Epidermal melanocyte (primary cell): ENCODE data around the gene TSPAN33.
"Not testable (repeated sequence)": the region's sequence is repeated elsewhere in the genome, so short reads cannot be mapped to it uniquely, and the experiment has no call there.

ENCODE experiments used
- DNase-seq: peaks from one replicate; pipeline ENCODE4 v3.0.0; 2011; ENCODE audit warnings: low spot score; ENCODE audit not compliant: insufficient read length

TSPAN33 gene

DNA sequence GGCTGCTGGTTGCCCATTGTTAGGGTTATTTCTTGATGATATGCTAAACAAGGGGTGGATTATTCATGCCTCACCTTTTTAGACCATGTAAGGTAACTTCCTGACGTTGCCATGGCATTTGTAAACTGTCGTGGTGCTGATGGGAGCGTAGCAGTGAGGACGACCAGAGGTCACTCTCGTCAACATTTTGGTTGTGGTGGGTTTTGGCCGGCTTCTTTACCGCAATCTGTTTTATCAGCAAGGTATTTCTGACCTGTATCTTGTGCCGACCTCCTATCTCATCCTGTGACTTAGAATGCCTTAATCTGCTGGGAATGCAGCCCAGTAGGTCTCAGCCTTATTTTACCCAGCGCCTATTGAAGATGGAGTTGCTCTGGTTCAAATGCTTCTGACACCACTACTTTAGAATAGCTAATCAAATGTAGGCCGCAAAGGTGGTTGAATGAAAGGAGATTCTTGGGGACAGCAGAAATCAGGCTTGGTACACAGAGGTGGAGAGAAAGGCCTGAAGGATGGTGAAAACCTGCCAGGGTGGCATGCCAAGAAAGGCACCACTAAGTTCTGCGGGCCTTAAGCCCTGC is 26.0 kb downstream of the TSPAN33 start:
- DNase-seq: no peak

DNA sequence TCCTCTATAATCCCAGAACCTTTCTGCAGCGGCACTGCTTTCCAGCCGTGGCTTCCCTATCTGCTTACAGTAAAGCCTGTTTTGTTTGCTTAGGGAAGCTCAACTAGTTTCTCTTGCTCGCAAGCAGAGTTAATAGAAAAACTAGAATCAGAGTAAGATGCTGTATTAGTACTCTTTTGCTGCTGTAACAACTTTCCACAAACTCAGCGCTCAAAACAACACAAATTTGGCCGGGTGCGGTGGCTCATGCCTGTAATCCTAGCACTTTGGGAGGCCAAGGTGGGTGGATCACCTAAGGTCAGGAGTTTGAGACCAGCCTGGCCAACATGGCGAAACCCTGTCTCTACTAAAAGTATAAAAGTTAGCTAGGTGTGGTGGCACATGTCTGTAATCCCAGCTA is 29.4 kb downstream of the TSPAN33 start:
- not testable (repeated sequence) for DNase-seq

DNA sequence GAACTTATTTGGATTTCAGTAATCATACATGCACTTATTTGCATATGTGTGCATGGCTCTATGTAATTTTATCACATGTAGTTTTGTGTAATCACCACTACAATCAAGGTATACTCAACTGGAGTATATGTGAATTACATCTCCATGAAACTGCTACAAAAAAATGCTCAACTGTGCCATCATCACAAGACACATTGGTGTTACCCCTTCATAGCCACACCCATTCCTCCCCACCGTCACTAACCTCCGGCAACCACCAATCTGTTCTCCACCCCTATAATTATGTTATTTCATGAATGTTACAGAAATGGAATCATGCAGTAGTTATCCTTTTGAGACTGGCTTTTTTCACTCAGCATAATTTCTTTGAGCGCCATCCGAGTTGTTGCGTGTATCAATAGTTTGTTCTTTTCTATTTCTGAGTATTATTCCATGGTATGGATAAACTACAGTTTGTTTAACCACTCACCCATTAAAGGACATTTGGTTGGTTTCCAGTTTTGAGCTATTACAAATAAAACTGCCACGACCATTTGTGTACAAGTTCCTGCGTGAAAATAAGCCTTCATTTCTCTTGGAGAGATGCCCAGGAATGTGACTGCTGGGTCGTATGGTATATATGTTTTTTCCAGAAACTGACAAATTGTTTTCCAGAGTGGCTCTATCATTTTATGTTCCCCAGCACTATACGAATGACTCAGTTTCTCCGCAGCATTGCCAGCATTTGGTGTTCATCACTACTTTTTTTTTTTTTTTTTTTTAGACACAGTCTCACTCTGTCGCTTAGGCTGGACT is 32.6 kb downstream of the TSPAN33 start:
- DNase-seq: no peak

- no peak for DNase-seq
These were observed 40.6 kb downstream of the TSPAN33 start for GRCh38 chr7:129184981-129185670.

- DNase-seq: no peak
These were observed 42.3 kb downstream of the TSPAN33 start for GRCh38 chr7:129186749-129187260.

GRCh38 chr7:129187681-129188371 is 43.3 kb downstream of the TSPAN33 start:
- peak; percentile 22 for DNase-seq

- DNase-seq: peak; percentile 63
These were observed 43.9 kb downstream of the TSPAN33 start, which contains the start of gene SMO for GRCh38 chr7:129188372-129188891. Gene SMO (plus strand): TSS chr7:129188633. CDS start chr7:129189152, 519 bp downstream.

DNA sequence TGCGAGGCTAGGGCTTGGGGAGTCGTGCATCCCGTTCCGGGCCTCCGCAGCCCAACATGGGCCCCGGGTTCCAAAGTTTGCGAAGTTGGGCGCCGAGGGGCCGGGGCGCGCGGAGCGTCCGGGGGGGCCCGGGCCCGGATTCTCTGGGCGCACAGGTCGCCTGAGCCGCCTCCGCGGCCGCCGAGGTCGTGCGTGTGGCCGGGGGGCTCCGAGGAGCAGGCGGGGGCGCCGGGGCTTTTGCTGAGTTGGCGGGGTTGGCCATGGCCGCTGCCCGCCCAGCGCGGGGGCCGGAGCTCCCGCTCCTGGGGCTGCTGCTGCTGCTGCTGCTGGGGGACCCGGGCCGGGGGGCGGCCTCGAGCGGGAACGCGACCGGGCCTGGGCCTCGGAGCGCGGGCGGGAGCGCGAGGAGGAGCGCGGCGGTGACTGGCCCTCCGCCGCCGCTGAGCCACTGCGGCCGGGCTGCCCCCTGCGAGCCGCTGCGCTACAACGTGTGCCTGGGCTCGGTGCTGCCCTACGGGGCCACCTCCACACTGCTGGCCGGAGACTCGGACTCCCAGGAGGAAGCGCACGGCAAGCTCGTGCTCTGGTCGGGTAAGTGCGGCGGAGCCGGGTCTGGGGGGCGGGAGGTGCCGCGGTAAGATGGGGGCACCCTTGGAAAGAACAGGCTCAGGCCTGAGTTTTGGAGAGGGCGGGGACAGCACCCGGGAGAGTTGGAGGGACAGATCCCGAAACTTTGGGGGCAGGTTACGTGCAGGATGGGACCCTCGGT is 44.6 kb downstream of the TSPAN33 start:
- DNase-seq: peak; percentile 36

DNA sequence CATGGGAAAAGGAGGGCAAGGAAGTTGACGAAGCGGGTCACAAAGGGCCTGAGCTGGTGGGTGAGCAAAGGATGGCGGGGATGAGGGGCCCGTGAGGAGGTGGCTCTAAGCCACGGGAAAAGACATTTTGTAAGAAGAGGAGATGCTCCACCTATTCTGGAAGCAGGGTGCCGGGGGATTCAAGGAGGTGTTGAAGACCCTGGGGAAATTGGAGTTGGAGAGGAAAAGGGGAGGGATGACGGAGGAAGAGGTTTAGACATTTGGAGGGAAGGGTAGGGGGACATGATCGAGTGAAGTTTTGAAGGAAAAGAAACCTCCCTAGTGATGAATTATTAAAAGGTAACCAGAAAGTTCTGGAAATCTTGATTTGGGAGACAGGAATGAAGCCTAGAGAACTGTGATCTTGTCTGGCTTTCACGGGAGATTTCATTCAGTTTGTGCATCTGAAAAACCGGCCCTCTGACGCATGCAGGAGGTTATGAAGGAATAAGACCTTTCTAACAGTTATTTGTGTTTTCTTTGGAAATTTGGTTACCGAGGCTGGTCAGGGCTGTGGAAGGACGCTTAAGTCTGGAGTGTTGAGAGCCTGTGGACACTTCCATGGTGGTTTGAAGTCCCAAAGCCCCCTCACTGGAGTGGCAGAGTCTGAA is 45.3 kb downstream of the TSPAN33 start:
- no peak for DNase-seq

- no peak for DNase-seq
These were observed 46.8 kb downstream of the TSPAN33 start for GRCh38 chr7:129191272-129191671.

GRCh38 chr7:129193892-129194291 is 49.4 kb downstream of the TSPAN33 start:
- no peak for DNase-seq

DNA sequence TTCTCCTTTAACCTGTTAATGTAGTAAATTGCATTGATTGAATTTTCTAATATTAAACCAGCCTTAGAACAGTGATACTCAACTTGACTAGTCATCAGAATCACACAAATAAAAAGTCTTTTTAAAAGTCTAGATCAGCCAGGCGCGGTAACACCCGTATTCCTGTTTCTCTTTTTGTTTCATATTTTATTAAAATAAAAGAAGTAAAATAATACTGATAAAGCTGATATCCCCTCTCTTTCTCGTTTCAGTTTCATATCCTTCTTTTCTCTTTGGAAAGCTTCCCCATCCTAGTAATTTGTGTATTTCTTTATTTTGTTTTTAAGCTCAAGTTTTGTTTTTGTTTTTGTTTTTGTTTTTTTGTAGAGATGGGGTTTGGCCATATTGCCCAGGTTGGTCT is 53.3 kb downstream of the TSPAN33 start:
- no peak for DNase-seq

DNA sequence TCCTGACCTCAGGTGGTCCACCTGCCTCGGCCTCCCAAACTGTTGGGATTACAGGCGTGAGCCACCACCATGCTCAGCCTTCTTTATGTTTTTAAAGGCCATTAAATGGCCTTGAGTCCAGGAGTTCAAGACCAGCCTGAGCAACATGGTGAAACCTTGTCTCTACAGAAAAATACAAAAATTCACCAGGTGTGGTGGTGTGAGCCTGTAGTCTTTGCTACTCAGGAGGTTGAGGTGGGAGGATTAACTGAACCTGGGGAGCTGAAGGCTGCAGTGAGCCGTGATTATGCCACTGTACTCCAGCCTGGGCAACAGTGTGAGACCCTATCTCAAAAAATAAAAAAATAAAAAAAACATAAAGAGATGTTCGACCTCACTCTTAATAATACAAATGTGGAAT is 54.9 kb downstream of the TSPAN33 start:
- no peak for DNase-seq

GRCh38 chr7:129202058-129202777 is 57.7 kb downstream of the TSPAN33 start:
- DNase-seq: no peak

- no peak for DNase-seq
These were observed 58.7 kb downstream of the TSPAN33 start for GRCh38 chr7:129203050-129203741.

DNA sequence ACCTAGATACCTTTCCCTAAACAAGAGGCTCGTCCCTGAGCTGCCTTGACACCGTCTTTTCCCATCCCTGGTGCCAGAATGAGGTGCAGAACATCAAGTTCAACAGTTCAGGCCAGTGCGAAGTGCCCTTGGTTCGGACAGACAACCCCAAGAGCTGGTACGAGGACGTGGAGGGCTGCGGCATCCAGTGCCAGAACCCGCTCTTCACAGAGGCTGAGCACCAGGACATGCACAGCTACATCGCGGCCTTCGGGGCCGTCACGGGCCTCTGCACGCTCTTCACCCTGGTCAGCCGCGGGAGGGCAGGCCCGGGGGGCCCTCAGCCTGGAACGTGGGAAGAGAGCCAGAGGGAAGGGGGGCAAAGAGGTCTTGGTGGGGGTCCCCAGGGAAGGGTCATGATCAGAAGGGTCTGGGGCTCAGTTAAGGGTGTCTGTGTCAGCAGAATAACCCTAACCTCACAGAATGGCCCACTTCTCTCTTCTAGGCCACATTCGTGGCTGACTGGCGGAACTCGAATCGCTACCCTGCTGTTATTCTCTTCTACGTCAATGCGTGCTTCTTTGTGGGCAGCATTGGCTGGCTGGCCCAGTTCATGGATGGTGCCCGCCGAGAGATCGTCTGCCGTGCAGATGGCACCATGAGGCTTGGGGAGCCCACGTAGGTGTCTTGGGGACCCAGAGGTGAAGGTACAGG is 60.8 kb downstream of the TSPAN33 start:
- no peak for DNase-seq

DNA sequence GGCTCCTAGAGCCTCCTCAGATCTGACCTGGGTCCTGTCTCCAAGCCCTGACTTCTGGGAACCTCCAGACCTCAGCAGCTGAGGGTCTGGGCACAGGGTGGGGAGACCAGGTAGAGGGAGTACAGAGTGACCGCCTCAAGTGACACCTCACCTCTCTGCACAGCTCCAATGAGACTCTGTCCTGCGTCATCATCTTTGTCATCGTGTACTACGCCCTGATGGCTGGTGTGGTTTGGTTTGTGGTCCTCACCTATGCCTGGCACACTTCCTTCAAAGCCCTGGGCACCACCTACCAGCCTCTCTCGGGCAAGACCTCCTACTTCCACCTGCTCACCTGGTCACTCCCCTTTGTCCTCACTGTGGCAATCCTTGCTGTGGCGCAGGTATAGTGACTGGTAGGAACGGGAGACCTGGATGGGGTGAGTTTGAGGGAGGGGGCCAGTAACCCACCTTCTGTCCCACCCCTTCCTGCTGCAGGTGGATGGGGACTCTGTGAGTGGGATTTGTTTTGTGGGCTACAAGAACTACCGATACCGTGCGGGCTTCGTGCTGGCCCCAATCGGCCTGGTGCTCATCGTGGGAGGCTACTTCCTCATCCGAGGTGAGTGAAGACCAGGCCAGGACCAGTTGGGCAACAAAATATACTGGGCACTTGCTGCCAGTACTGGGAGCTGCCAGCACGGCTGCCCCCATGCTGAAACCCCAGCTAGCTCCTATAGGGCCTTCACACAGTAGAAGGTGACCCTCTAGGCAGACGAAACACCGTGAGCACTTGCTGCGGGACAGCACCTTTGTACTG is 61.7 kb downstream of the TSPAN33 start:
- no peak for DNase-seq
